Vagina (tissue), 2 donors: ENCODE measurements around the gene P2RX6. TPM values are rescaled to one million over a fixed set of nuclear protein-coding genes. Genes with fewer than 3 reads are reported as not detected.

Experiments
- DNase-seq, 2 donors: peaks; one replicate each; pipeline ENCODE4 v3.0.0-alpha.2; 2017; ENCODE audit errors: extremely low spot score in 2 of 2
- H3K27ac ChIP-seq: fragments of 200-600 bp; sonication (generic); one replicate; pipeline ENCODE4 v1.5.1; 2019
- H3K27me3 ChIP-seq: fragments of 200-600 bp; sonication (generic); one replicate; pipeline ENCODE4 v1.5.1; 2019
- H3K36me3 ChIP-seq, 2 donors: fragments of 200-600 bp; sonication (generic); one replicate each; pipeline ENCODE4 v1.5.1; 2017 to 2019
- H3K4me1 ChIP-seq: fragments of 200-600 bp; sonication (generic); one replicate; pipeline ENCODE4 v1.5.1; 2019
- H3K4me3 ChIP-seq, 2 donors: fragments of 200-600 bp; sonication (generic); 1 replicate in 1 of 2; 2 replicates in 1 of 2; pipeline ENCODE4 v1.5.1; 2016 to 2019
- H3K9me3 ChIP-seq: fragments of 200-600 bp; sonication (generic); one replicate; pipeline ENCODE4 v1.5.1; 2019
- POLR2A ChIP-seq, 2 donors: fragments of 450-650 bp; IDR thresholded peaks; one replicate each; pipeline ENCODE4 v1.6.1; 2017; ENCODE audit warnings: antibody characterized with exemption in 2 of 2, mild to moderate bottlenecking in 2 of 2, moderate library complexity in 2 of 2
- POLR2AphosphoS5 ChIP-seq, 2 donors: sonication (generic); formaldehyde crosslinking; IDR thresholded peaks; one replicate each; pipeline ENCODE4 v1.9.0; 2017; ENCODE audit warnings: antibody characterized with exemption in 2 of 2, mild to moderate bottlenecking in 2 of 2, low read depth in 1 of 2; ENCODE audit not compliant: insufficient read depth in 1 of 2
- intact Hi-C: fragments of 100-400 bp; cut with DNase I; formaldehyde crosslinking; loops from one replicate; pipeline ENCODE4 v1.15.1; 2023
- total RNA-seq: library from RNA; depleted of rRNA; stranded (reverse); fragments of >200 nt; gene quantifications from one replicate; pipeline ENCODE4 v1.2.3, GENCODE V29; 2016
- TF ChIP-seq, protein P1 (sequence below), 3 experiments: fragments of 450-650 bp in 2 of 3; fragments of 200-600 bp in 1 of 3; sonication (generic) in 1 of 3; IDR thresholded peaks; one replicate each; pipeline ENCODE4 v1.5.1; 2017 to 2019; ENCODE audit warnings: antibody characterized with exemption in 3 of 3, mild to moderate bottlenecking in 2 of 3, moderate library complexity in 2 of 3

Gene P2RX6
- total RNA-seq, 1 donor from 2014 or later: 1.7 TPM

DNA sequence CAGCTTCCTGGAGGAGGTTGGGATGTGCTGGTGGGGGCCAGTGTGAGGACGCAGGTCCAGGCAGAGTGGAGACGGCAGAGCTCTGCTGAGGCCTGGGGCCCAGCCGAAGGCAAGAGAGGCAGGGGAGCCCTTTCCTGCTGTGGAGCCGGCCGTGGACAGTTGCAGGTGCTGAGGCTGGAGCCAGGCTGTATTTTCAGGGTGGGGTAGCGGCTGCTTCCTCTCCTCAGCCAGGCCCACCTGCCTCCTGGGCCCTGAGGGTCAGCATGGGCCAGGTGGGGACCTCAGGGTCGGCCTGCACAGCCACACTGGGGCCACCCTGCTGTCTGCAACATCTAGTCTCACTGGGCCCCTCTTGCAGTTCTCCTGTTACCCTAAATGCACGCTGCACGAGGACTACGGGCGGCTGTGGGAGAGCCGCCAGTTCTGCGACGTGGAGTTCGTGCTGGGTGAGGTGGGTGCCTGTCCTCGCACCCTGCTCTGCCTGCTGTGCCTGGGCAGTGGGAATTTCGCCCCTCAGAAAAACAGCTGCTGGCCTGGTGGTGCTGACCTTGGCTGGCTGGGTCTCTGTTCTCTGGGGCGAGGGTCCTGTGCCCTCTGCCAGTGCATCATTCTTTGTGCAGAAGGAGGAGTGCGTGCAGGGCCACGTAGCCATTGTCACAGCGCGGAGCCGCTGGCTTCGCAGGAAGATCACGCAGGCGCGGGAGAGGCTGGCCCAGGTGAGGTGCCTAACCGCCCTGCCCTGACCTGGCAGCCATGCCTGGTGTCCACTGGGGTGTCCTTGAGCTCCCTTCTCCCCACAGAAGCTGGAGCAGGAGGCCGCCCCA lies 21.4 kb upstream of the P2RX6 start:
- no peaks in the 10 kb centered on the region for H3K27me3 ChIP-seq
- TF ChIP-seq POLR2A (IDR thresholded peaks at IDR 0.05) (no peak), POLR2AphosphoS5 (IDR thresholded peaks at IDR 0.05; ENCODE audit: insufficient read depth in 1 of 2, low read depth in 1 of 2) (no peak)
- TF ChIP-seq, protein P1, sequence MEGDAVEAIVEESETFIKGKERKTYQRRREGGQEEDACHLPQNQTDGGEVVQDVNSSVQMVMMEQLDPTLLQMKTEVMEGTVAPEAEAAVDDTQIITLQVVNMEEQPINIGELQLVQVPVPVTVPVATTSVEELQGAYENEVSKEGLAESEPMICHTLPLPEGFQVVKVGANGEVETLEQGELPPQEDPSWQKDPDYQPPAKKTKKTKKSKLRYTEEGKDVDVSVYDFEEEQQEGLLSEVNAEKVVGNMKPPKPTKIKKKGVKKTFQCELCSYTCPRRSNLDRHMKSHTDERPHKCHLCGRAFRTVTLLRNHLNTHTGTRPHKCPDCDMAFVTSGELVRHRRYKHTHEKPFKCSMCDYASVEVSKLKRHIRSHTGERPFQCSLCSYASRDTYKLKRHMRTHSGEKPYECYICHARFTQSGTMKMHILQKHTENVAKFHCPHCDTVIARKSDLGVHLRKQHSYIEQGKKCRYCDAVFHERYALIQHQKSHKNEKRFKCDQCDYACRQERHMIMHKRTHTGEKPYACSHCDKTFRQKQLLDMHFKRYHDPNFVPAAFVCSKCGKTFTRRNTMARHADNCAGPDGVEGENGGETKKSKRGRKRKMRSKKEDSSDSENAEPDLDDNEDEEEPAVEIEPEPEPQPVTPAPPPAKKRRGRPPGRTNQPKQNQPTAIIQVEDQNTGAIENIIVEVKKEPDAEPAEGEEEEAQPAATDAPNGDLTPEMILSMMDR (IDR thresholded peaks at IDR 0.05): no peak
- no peak overlapping the region for H3K27ac ChIP-seq
- no peak for DNase-seq
- no peak overlapping the region for H3K4me3 ChIP-seq
- intact Hi-C loops: no loop called here
- H3K36me3 ChIP-seq: peaks cover 0 to 33% of the 10 kb centered on the region in 2 donors
- no peaks in the 10 kb centered on the region for H3K9me3 ChIP-seq
- H3K4me1 ChIP-seq: no peaks in the 10 kb centered on the region

DNA sequence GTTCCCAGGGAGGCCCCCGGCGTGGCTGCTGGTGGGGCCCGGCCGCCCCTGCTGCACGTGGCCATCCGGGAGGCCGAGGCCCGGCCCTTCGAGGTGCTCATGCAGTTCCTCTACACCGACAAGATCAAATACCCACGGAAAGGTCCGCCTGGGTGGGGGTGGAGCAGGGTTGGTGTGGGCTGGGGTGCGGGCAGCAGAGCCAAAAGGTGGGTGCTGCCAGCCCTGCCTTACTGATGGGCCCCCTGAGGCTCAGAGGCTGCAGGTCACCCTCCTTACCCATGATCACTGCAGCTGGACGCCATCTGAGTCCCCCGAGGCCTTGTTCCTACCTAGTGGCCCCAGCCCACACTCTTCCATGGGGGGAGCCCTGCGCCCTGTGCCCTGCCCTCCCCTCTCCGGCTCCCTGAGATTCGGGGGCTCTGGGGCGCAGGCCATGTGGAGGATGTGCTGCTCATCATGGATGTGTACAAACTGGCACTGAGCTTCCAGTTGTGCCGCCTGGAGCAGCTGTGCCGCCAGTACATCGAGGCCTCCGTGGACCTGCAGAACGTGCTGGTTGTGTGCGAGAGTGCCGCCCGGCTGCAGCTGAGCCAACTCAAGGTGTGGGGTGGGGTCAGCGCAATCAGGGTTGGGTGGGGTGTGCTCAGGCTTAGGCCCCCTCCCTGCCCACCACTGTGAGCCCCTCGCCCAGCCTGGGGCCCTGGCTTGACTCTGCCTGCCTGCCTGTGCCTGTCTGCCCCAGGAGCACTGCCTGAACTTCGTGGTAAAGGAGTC lies 20.6 kb upstream of the P2RX6 start:
- Histone ChIP-seq H3K36me3 (peaks cover 0 to 36% of the 10 kb centered on the region in 2 donors), H3K27ac (no peak overlapping the region), H3K4me3 (no peak overlapping the region), H3K9me3 (no peaks in the 10 kb centered on the region), H3K27me3 (no peaks in the 10 kb centered on the region), H3K4me1 (peaks cover under 1% of the 10 kb centered on the region)
- intact Hi-C loops: no loop called here
- no peak for DNase-seq
- TF ChIP-seq POLR2AphosphoS5 (IDR thresholded peaks at IDR 0.05; ENCODE audit: insufficient read depth in 1 of 2, low read depth in 1 of 2) (no peak), POLR2A (IDR thresholded peaks at IDR 0.05) (no peak)
- TF ChIP-seq, protein P1 (IDR thresholded peaks at IDR 0.05): no peak

DNA sequence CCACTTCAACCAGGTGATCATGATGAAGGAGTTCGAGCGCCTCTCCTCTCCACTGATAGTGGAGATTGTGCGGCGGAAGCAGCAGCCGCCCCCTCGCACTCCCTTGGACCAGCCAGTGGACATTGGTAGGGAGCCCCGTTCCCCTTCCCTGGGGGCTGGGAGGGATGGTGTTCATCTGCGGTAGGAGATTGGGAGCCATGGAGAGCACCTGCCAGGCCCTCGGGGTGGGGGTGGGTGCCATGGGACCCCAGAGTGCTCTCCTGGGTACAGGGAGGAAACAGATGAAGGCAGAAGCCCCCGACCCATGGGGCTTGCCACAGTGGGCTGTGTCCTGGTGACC lies 20.1 kb upstream of the P2RX6 start:
- intact Hi-C loops: no loop called here
- Histone ChIP-seq H3K9me3 (no peaks in the 10 kb centered on the region), H3K27ac (no peak overlapping the region), H3K4me3 (no peak overlapping the region), H3K27me3 (no peaks in the 10 kb centered on the region), H3K4me1 (peaks cover 6% of the 10 kb centered on the region), H3K36me3 (peaks cover 0 to 41% of the 10 kb centered on the region in 2 donors)
- TF ChIP-seq, protein P1 (IDR thresholded peaks at IDR 0.05): no peak
- no peak for TF ChIP-seq POLR2AphosphoS5 (IDR thresholded peaks at IDR 0.05; ENCODE audit: insufficient read depth in 1 of 2, low read depth in 1 of 2)
- no peak for TF ChIP-seq POLR2A (IDR thresholded peaks at IDR 0.05)
- no peak for DNase-seq

DNA sequence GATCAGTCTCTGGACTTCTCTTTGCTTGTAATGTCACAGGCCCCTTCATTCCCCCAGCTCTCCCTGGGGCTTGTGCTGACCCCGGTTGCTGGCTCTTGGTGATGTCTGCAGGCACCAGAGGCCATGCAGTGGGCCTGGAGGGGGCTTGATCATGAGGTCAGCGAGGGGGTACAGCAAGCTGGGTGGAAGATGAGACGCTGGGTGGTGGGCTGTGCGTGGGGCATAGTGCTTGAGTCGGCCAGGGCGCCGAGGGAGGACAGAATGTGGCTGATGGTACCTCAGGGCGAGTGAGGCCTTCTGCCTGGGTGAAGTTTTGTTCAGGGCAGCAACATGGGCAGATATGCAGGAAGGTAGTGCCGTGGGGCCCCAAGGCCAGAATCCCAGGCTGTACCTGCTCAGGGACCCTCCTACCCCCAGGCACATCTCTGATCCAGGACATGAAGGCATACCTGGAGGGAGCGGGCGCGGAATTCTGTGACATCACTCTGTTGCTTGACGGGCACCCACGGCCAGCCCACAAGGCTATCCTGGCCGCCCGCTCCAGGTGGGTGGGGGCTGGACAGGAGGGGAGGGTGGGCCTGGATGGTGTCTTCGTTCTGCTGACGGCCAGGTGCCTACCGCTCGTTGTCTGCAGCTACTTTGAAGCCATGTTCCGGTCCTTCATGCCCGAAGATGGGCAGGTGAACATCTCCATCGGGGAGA lies 19.5 kb upstream of the P2RX6 start:
- H3K4me1 ChIP-seq: peaks cover 12% of the 10 kb centered on the region
- no peak overlapping the region for H3K4me3 ChIP-seq
- H3K9me3 ChIP-seq: no peaks in the 10 kb centered on the region
- peaks cover 0 to 47% of the 10 kb centered on the region in 2 donors for H3K36me3 ChIP-seq
- DNase-seq: no peak
- no peak overlapping the region for H3K27ac ChIP-seq
- no peaks in the 10 kb centered on the region for H3K27me3 ChIP-seq
- TF ChIP-seq POLR2AphosphoS5 (IDR thresholded peaks at IDR 0.05; ENCODE audit: insufficient read depth in 1 of 2, low read depth in 1 of 2) (no peak), POLR2A (IDR thresholded peaks at IDR 0.05) (no peak)
- TF ChIP-seq, protein P1 (IDR thresholded peaks at IDR 0.05): no peak
- intact Hi-C loops: no loop called here
